Measurements from ENCODE around the gene SNX33. TPM values are rescaled to one million over a fixed set of nuclear protein-coding genes. Genes with fewer than 3 reads are reported as not detected.
A peak's percentile ranks its signal among the peaks of the same experiment; 100 is the strongest.
"Not testable (repeated sequence)": the region's sequence is repeated elsewhere in the genome, so short reads cannot be mapped to it uniquely, and the experiment has no call there.

Gene SNX33
- total RNA-seq, 1 experiment from 2014 or later = 27.3 TPM

DNA sequence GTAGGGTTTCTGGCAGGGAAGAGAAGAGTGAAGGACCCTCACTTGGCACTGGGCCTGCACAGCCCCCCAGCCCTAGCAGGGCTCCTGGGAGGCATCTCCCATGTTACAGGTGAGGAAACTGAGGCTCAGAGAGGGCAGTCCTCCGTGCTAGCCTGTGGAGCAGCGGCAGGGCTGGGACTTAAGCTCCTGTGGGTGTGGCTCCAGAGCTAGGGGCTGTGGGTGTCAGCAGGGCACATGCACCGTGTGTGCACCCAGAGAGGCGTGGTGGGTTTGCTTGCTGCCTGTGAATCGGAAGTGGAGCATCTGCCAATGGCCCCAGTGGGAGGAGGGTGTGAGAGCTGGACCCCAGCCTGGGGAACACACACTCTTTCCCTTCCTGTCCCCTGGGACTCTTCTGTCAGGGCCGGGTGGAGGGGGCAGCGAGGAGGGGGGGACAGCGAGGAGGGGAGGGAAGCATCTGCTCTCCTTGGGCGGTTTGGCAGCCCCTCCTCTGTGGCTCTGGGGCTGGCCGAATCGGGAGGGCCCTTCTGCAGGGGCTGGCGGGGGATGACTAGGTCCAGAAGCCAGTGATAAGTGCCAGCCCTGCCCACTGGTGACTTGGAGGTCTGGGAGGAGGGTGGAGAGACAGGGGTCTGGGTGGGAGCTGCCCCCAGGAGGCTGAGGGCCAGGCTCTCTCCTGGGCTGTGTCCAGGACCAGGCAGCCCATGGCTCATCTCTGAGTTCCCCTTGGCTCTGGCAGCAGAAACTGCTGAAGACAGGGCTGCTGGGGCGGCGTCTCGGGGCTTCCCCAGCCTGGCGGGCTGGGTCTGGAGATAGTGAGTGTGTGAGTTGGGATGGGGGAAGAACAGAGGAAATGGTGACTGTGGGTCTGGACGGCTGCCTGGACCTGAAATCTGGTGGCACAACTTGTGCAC is 52.5 kb downstream of the SNX33 start:
- peak; percentile 1 for DNase-seq (ENCODE audit: low spot score)

DNA sequence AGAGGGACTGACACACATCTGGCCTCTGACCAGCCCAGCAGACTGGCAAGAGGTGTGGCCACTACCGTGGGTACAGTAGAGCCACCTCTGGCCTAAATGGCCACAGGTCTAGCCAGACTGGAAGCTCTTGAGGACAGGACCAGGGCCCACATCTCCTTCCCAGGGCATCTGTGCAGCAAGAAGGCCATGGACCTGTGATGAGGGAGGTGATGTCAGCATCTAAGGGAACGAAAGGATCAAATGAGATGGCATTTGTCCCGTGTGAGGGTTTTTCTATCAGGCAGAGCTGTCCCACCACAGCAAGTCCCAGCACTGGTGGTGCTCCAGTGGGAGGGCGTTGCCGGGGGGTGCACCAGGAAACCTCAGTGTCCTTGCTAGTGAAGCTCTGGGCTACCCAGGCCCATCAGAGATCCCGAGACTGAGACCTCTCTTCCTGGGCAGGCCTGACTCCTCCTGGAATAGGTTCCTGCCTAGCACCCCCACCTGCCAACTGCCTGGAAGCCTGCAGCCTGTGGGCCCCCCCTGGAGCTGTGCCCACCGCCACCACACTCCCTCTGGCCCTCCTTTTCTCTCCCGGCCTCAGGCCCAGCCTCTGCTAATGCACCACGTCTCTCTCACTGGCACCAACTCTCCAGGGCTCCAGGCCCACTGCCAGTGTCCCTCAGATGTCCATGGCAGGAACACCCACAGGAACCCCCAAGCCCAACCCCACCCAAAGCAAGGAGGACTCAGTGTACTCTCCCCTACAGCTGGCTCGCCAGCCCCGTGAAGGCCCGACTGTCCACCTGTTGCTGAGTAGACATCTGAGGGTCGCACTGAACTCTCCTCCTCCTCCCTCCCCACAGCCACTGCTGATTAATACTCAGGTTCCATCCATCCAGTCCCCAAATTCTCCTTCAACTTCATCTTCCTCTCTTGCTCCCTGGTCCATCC is 53.6 kb downstream of the SNX33 start:
- peak; percentile 0 for DNase-seq (ENCODE audit: low spot score)

DNA sequence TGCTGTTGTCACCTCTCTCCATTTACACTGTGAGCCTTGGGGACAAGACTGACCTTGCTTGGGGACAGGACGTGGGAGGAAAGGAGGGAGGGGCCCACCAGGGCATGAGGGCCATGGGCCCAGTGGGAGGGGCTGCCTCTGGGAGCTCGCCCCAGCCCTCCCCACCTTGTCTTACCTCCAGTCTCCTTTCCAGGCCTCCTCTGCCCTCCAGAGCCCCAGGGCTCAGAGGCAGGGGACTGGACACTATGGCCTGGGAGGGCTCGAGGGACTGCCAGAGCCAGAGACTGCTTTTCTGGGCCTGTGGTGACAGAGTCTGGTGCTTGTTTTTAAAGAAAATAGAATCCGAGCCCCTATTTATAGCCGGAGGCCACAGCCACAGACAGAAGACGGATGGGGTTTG is 54.7 kb downstream of the SNX33 start:
- no peak for DNase-seq (ENCODE audit: low spot score)

DNA sequence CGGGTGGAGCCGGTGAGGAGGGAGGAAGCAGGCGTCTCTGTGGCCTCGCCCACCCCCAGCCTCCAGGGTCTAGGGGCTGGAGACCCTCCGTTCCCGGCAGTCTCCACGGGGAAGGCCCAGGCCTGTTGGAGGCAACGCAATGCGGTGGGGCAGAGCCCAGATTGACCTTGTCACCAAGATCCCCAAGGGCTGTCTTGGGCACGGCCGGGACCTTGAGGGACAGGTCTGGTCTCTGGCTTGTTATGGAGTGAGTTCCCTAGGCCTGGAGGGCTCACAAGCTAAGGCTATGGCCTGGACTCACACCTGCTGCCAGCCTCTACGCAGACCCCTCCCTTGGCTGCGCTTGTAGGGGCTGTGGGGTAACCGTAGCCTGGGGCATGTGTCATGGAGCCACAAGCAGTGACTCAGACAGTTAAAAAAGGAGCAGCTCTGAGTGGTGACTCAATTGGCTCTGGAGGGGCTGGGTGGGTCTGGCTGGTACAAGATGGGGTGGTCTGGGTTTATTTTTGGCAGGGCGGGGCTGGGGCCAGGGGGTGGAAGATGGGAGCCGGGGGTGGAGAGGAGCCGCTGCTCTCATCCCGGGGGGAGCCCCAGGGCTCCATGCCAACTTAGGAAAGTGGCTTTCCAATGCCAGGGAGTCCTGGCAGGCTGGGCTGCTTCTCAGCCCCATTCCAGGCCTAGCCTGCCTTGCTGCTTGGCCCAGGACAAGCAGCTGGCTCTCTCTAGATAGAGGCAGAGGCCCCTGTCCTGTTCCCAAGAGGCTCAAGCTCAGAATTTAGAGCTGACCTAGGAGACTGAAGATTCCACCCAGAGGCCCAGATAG is 55.9 kb downstream of the SNX33 start:
- not testable (repeated sequence) for DNase-seq (ENCODE audit: low spot score)

DNA sequence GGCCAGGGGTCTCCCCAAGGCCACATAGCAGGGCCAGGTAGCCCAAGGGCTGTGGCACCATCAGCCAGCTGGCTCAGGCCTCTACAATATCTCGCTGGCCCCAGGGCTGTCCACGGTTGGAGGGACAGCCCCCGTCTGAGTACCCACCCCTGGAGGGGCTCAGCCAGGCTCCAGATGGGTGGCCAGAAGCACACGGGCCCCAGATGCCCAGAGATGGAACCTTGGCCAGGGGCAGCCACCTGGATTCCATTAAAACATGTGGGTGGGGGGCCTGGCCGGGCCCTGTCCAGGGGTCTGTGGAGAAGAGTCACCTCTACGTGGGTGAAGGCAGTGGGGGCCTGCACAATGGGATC is 56.5 kb downstream of the SNX33 start:
- no peak for DNase-seq (ENCODE audit: low spot score)

DNA sequence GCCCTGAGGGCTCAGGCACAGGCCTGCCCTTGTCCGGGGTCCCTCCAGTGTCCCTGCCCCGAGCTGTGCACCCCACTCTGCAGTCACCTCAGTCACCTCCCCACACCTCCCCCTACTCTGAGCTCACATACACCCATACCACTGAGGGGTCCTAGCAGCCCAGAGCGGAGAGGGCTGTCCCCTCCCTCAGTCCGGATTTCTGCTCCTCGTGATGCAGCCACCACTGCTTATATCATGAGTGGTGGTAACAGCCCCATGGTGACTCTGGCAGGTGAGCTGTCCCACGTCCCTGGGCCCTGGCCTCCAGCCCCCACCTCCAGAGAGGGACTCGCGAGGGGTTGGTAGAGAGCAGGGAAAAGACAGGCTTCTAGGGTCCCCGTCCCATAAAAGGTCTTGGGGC is 56.9 kb downstream of the SNX33 start:
- DNase-seq (ENCODE audit: low spot score) = no peak

DNA sequence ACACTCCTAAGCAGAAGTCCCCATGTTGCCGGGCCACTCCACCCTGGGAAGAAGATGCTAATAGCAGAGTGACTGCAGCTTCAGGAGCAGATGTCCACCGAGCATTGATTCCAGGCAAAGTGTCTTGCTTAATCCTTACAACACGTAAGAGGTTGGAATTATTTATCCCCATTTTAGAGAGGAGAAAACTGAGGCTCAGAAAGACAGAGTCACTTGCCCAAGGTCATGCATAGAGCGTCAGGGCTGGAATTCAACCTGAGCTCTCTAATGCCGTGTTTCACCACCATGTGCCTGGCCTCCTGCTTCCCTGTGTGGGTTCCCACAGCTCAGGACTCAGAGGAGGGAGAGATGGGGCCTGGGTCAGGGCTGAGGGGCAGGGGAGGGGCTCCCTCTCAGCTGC is 57.7 kb downstream of the SNX33 start:
- DNase-seq (ENCODE audit: low spot score) = not testable (repeated sequence)

DNA sequence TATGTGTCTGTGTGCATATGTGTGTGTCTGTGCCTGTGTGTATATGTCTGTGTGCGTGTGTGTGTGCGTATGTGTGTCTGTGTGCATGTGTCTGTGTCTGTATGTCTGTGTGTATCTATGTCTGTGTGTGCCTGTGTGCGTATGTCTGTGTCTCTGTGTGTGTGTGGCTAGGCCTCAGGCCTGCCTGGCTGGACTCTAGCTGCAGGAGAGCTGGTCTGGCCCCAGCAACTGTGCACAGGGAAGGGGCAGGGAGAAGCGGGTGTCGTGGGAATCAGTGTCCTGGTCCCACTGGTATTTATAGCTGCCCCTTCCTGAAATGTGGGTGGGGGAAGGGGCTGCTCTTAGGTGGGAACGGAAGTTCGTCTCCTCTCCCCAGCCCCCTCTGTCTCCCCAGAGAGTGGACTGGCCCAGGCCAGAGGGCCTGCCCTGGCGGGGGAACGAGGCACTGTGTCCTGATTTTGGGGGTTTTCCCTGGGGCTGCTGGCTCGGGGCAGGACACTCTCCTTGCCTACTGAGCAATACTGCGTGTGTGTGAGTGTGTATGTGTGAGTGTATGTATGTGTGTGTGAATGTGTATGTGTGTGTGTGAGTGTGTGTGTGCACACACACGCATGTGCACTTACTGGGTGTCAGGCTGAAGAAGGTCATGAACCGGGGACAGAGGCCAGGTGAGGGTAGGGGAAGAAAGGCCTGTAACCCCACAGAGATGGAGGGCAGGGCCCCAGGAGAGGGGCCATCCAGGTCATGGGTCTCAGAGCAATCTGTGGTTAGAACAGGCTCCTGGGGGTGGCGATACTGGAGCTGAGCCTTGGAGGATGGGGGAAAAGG is 58.4 kb downstream of the SNX33 start:
- DNase-seq (ENCODE audit: low spot score) = no peak

DNA sequence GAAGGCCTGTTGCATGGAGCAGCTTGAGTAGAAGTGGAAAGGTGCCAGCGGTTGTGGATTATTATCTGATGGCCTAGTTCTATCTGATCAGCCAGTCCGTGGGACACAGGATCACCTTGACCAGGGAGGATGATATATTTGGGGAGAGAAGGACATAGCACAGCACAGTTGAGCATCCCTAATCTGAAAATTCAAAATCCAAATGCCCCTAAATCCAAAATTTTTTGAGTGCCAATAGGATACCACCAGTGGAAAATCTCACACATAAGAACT is 58.9 kb downstream of the SNX33 start:
- DNase-seq (ENCODE audit: low spot score) = no peak

DNA sequence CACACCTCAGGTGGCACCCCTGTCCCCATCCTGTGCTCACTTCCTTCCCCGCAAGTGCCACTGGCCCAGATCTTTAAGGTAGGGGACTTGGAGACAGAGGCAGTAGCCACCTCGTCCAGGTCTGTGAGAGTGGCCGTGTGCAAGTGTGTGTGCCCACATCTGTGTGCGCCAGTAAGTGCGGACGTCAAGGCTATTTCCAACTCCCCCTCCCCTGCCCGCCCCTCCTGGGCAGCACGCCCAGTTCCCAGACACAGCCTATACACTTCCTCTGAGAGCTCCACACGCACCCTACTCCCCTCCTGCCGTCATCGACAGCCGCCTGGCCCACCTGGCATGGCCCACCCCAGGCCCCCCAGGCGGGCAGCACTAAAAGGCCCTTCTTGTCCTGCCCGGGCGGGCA is 61.7 kb downstream of the SNX33 start:
- DNase-seq (ENCODE audit: low spot score) = not testable (repeated sequence)

DNA sequence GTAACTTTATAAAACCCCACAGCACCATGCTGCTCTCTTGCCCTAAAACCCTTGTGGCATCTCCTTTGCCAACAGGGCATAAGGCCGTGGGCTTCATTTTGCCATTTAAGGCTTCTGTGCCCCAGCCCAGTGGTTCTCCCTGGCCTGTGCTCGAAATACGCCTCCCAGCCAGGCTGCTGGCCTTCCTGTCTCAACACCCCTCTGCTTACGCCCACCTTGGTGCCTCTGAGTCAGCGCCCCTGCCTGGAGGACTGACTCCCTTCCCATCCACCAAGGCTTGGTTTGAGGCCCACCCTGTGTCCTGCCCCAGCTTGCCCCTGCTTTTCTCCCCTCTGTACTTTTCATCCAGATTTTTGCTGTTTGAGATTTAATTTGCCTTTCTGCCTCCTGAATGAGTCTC is 63.2 kb downstream of the SNX33 start:
- DNase-seq (ENCODE audit: low spot score) = not testable (repeated sequence)

DNA sequence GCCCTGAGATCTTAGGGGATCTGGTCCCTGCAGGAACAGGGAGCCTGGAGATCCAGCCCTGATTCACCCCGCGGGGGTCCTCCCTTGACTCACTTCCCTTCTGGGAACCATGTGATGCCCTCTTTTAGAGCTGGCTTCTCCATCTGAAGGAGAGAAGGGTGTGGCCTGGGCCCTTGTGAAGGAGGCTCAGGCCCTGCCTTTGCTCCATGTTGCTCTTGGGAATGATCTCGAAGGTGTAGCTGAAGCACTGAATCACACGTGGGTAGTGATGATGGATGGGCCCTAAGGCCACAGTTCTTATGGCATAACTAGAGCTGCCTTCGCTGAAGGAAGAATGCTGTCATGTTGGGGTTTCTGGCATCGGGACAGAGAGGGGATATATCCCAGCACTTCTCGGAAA is 63.8 kb downstream of the SNX33 start:
- DNase-seq (ENCODE audit: low spot score) = not testable (repeated sequence)

Other genes with a start within 250 kb of the SNX33 start
- 28.8 and 33.5 TPM in 2 replicates for gene SIN3A, start 196.2 kb upstream of the SNX33 start, total RNA-seq (2014; rRNA removed; shearing (Covaris generic))
- gene PTPN9, start 68.6 kb upstream of the SNX33 start, total RNA-seq (2014; rRNA removed; shearing (Covaris generic)) = 22.8 and 28.2 TPM in 2 replicates
- 27.2 and 30.6 TPM in 2 replicates for gene SNUPN, start 22.2 kb upstream of the SNX33 start, total RNA-seq (2014; rRNA removed; shearing (Covaris generic))
- 186 and 250 TPM in 2 replicates for gene IMP3, start 7.7 kb upstream of the SNX33 start, total RNA-seq (2014; rRNA removed; shearing (Covaris generic))
- 8.9 and 10.7 TPM in 2 replicates for gene CSPG4, start 64.9 kb downstream of the SNX33 start, total RNA-seq (2014; rRNA removed; shearing (Covaris generic))
- 23.8 and 40.0 TPM in 2 replicates for gene UBE2Q2, start 195.5 kb downstream of the SNX33 start, total RNA-seq (2014; rRNA removed; shearing (Covaris generic))

Measured in HT-29 (cell line).